GM12878 (cell line): ENCODE data around the gene VAT1. TPM values are rescaled to one million over a fixed set of nuclear protein-coding genes. Genes with fewer than 3 reads are reported as not detected.

Experiments
- ATAC-seq: fragments of 200-7000 bp; cut with Tn5 transposase; 3 replicates; pipeline ENCODE4 v1.9.1; 2020; ENCODE audit warnings: mild to moderate bottlenecking, moderate library complexity
- BruUV-seq: library from RNA; stranded (reverse); fragments of 400-500 nt; replicated peaks from 2 replicates; lab custom pipeline; 2021; lab: Mats Ljungman, UMichigan
- CTCF ChIA-PET: fragments of 300-600 bp; sonication (Branson Sonifier 250); formaldehyde crosslinking; extraction: SDS; loops from one replicate; lab custom pipeline; 2021; ENCODE audit warnings: inconsistent platforms; lab: Yijun Ruan, JAX
- POLR2A ChIA-PET: fragments of 350-600 bp; formaldehyde crosslinking; extraction: SDS; loops from one replicate; lab custom pipeline; 2021; ENCODE audit warnings: inconsistent platforms; lab: Charles Lee
- RAD21 ChIA-PET: fragments of 300-600 bp; sonication (Branson Sonifier 250); formaldehyde crosslinking; loops from one replicate; lab custom pipeline; 2023; ENCODE audit warnings: antibody characterized with exemption; ENCODE audit not compliant: unreplicated experiment; lab: Charles Lee
- SMC1A ChIA-PET: fragments of 300-600 bp; sonication (Branson Sonifier 250); formaldehyde crosslinking; loops from one replicate; lab custom pipeline; 2023; ENCODE audit not compliant: unreplicated experiment, uncharacterized antibody; lab: Charles Lee
- DNase-seq: peaks from one replicate; pipeline ENCODE4 v3.0.0-alpha.2; 2011; ENCODE audit warnings: low read depth, low spot score
- FAIRE-seq: peaks from 3 replicates; lab custom pipeline; 2011; peaks lifted over from hg19 to GRCh38; lab: Jason Lieb, UNC
- H2AFZ ChIP-seq: 2 replicates; pipeline ENCODE4 v1.6.0; 2011; ENCODE audit warnings: low read depth, low read length, control low read depth; ENCODE audit not compliant: control insufficient read depth
- H3K27ac ChIP-seq: 2 replicates; pipeline ENCODE4 v1.5.1; 2011; ENCODE audit warnings: control low read depth; ENCODE audit not compliant: control insufficient read depth, insufficient read depth
- H3K27me3 ChIP-seq, 2 experiments: replicated peaks in 1 of 2; 2 replicates each; pipeline versions ENCODE4 v1.6.0 to v1.6.1; 2011; ENCODE audit warnings: low read length in 1 of 2; ENCODE audit not compliant: control insufficient read depth in 2 of 2, insufficient read depth in 2 of 2
- H3K36me3 ChIP-seq, 2 experiments: 2 replicates each; pipeline ENCODE4 v1.5.1; 2011; ENCODE audit warnings: low read length in 1 of 2; ENCODE audit not compliant: control insufficient read depth in 2 of 2, insufficient read depth in 2 of 2
- H3K4me1 ChIP-seq: 2 replicates; pipeline ENCODE4 v1.6.1; 2011; ENCODE audit warnings: mild to moderate bottlenecking, low read length, moderate library complexity, mixed read lengths; ENCODE audit not compliant: control insufficient read depth, insufficient read depth
- H3K4me2 ChIP-seq: 2 replicates; pipeline ENCODE4 v1.6.0; 2011; ENCODE audit warnings: control low read depth; ENCODE audit not compliant: control insufficient read depth, insufficient read depth
- H3K4me3 ChIP-seq: fragments of 200-600 bp; sonication (generic); 2 replicates; pipeline ENCODE4 v1.5.1; 2016
- H3K79me2 ChIP-seq: 2 replicates; pipeline ENCODE4 v1.6.0; 2011; ENCODE audit warnings: low read length; ENCODE audit not compliant: control insufficient read depth, insufficient read depth
- H3K9ac ChIP-seq: 2 replicates; pipeline ENCODE4 v1.8.0; 2011; ENCODE audit warnings: low read length, control low read depth, mixed read lengths; ENCODE audit not compliant: control insufficient read depth, insufficient read depth
- H3K9me3 ChIP-seq: replicated peaks from 3 replicates; pipeline ENCODE4 v1.5.1; 2011; ENCODE audit warnings: mild to moderate bottlenecking, low read length; ENCODE audit not compliant: control insufficient read depth, insufficient read depth
- H4K20me1 ChIP-seq: 2 replicates; pipeline ENCODE4 v1.6.0; 2011; ENCODE audit not compliant: control insufficient read depth, insufficient read depth
- ATF2 ChIP-seq: IDR thresholded peaks from 2 replicates; pipeline ENCODE4 v1.6.1; 2012; ENCODE audit warnings: low read length, inconsistent platforms
- BMI1 ChIP-seq: fragments of 450-650 bp; IDR thresholded peaks from 2 replicates; pipeline ENCODE4 v1.6.1; 2016; ENCODE audit warnings: mild to moderate bottlenecking, moderate library complexity, borderline replicate concordance
- CBX5 ChIP-seq: sonication (generic); IDR thresholded peaks from 2 replicates; pipeline ENCODE4 v1.6.1; 2016; ENCODE audit warnings: low read depth, moderate library complexity, mild to moderate bottlenecking, inconsistent platforms
- CHD4 ChIP-seq: fragments of 200-600 bp; sonication (generic); IDR thresholded peaks from 2 replicates; pipeline ENCODE4 v1.6.1; 2016; ENCODE audit warnings: mild to moderate bottlenecking
- CUX1 ChIP-seq: IDR thresholded peaks from 2 replicates; pipeline ENCODE4 v1.6.1; 2012; ENCODE audit warnings: improper control_type of control experiment, low read depth, low read length; ENCODE audit not compliant: insufficient replicate concordance
- FOXK2 ChIP-seq: fragments of 450-650 bp; IDR thresholded peaks from 2 replicates; pipeline ENCODE4 v1.6.1; 2017; ENCODE audit warnings: mild to moderate bottlenecking, moderate library complexity
- HDAC2 ChIP-seq: fragments of 200-600 bp; sonication (generic); IDR thresholded peaks from 2 replicates; pipeline ENCODE4 v1.6.1; 2017
- JUND ChIP-seq: IDR thresholded peaks from 2 replicates; pipeline ENCODE4 v1.6.1; 2012; ENCODE audit warnings: low read depth, mild to moderate bottlenecking, low read length, improper control_type of control experiment, moderate library complexity
- KDM1A ChIP-seq: fragments of 200-600 bp; sonication (generic); IDR thresholded peaks from 2 replicates; pipeline ENCODE4 v1.6.1; 2016; ENCODE audit warnings: borderline replicate concordance
- MLLT1 ChIP-seq: fragments of 450-650 bp; IDR thresholded peaks from 2 replicates; pipeline ENCODE4 v1.6.1; 2016; ENCODE audit warnings: mild to moderate bottlenecking
- RUNX3 ChIP-seq: IDR thresholded peaks from 2 replicates; pipeline ENCODE4 v1.6.1; 2012; ENCODE audit warnings: low read length, inconsistent platforms
- SKIL ChIP-seq: fragments of 450-650 bp; IDR thresholded peaks from 2 replicates; pipeline ENCODE4 v1.6.1; 2017; ENCODE audit warnings: mild to moderate bottlenecking, low read depth, inconsistent platforms; ENCODE audit not compliant: poor library complexity, severe bottlenecking
- STAT3 ChIP-seq: IDR thresholded peaks from 2 replicates; pipeline ENCODE4 v1.6.1; 2011; ENCODE audit warnings: low read depth, low read length, improper control_type of control experiment
- ZSCAN29 ChIP-seq: fragments of 450-650 bp; IDR thresholded peaks from 2 replicates; pipeline ENCODE4 v1.6.1; 2017; ENCODE audit warnings: mild to moderate bottlenecking, moderate library complexity
- WGBS: methylation state at CpG from one replicate; pipeline ENCODE4 v1.1.6; 2016; ENCODE audit warnings: low lambda C conversion rate; ENCODE audit not compliant: insufficient replicate concordance, insufficient coverage; ENCODE audit errors: missing lambda C conversion rate; 5-methylcytosine and 5-hydroxymethylcytosine counted together
- in situ Hi-C: fragments of 300-500 bp; cut with MboI; formaldehyde crosslinking; loops from 9 replicates; pipeline ENCODE4 v1.14.3; 2018; ENCODE audit warnings: mixed read lengths
- intact Hi-C: fragments of 100-400 bp; cut with micrococcal nuclease; formaldehyde crosslinking; loops from one replicate; pipeline ENCODE4 v1.14.2; 2022; ENCODE audit not compliant: unreplicated experiment
- polyA plus RNA-seq, 11 experiments: library from polyadenylated mRNA; depleted of rRNA in 4 of 11; unstranded in 6 of 11; stranded (reverse) in 5 of 11; fragments of >200 nt; fragmentation: Nextera tagmentation in 4 of 11; fragmentation: Illumina TruSeq in 1 of 11; extraction: Ambion mirVana in 4 of 11; extraction: Trizol in 1 of 11; gene quantifications; 1 replicate in 1 of 11; 2 replicates in 10 of 11; pipeline versions ENCODE4 v1.2.1 to v1.2.3, GENCODE V29; 2011 to 2016; ENCODE audit warnings: inconsistent platforms in 2 of 11, missing spikeins in 2 of 11, low read depth in 1 of 11
- total RNA-seq, 4 experiments: library from RNA; depleted of rRNA in 3 of 4; stranded (reverse); fragments of >200 nt in 3 of 4; fragmentation: Illumina TruSeq in 1 of 4; extraction: Trizol in 1 of 4; gene quantifications; 2 replicates each; pipeline versions ENCODE4 v1.2.1 to v1.2.3, GENCODE V29; 2013 to 2021

Gene VAT1
- total and polyA plus RNA-seq, 10 of the 15 experiments (the other 5 are each of a cell fraction or from before 2014, with no cell fraction given), result 5.0 to 19.8 (median 8.2) TPM

GRCh38 chr17:43025766-43026537 lies 3.8 kb upstream of the VAT1 start:
- 68% methylated on average over 15 of the region's 16 CpGs for WGBS
- Histone ChIP-seq H3K4me3 (no peak overlapping the region), H3K36me3 (no peaks in the 10 kb centered on the region), H4K20me1 (no peaks in the 10 kb centered on the region), H3K9me3 (no peaks in the 10 kb centered on the region), H3K9ac (no peak overlapping the region), H2AFZ (no peak overlapping the region), H3K79me2 (no peaks in the 10 kb centered on the region), H3K4me2 (no peak overlapping the region), H3K27ac (no peak overlapping the region), H3K4me1 (peaks cover 7% of the 10 kb centered on the region; the same call in 1 of the 2 replicates), H3K27me3 (no peaks in the 10 kb centered on the region)
- intact Hi-C loops (no loop called here), in situ Hi-C loops (loop anchor here (10.0 kb wide), 1 partner anchor 189 kb away; the partner anchor contains the start of gene TMEM106A)
- FAIRE-seq (no peak), DNase-seq (no peak), ATAC-seq (no peak)
- CTCF ChIA-PET, result interaction anchor here (0.6 kb wide), 2 partner anchors 30 to 196 kb away, joined by 3 to 5 read pairs; no protein-coding TSS in a partner anchor
- no TSS peak for BruUV-seq
- SMC1A ChIA-PET, result no interaction called here
- RAD21 ChIA-PET, result no interaction called here
- POLR2A ChIA-PET, result no interaction called here
- TF ChIP-seq HDAC2, result no peak
- no peak for TF ChIP-seq CBX5
- TF ChIP-seq CUX1, result no peak
- TF ChIP-seq ZSCAN29, result no peak
- no peak for TF ChIP-seq BMI1
- TF ChIP-seq FOXK2, result no peak
- TF ChIP-seq ATF2, result no peak
- TF ChIP-seq SKIL, result no peak
- TF ChIP-seq RUNX3, result no peak
- no peak for TF ChIP-seq KDM1A
- no peak for TF ChIP-seq MLLT1
- no peak for TF ChIP-seq CHD4
- no peak for TF ChIP-seq STAT3
- no peak for TF ChIP-seq JUND
